ENCODE results near the gene CACNB2.
"Not testable (repeated sequence)": the region's sequence is repeated elsewhere in the genome, so short reads cannot be mapped to it uniquely, and the experiment has no call there.

Gene CACNB2

GRCh38 chr10:18149196-18149800, 9.1 kb downstream of the CACNB2 start:
- no peak for FAIRE-seq

- no peak for FAIRE-seq
These were observed 11.2 kb downstream of the CACNB2 start for GRCh38 chr10:18151356-18151890.

GRCh38 chr10:18153381-18153780, 13.2 kb downstream of the CACNB2 start:
- not testable (repeated sequence) for FAIRE-seq

GRCh38 chr10:18155321-18155720, 15.1 kb downstream of the CACNB2 start:
- FAIRE-seq, result no peak

GRCh38 chr10:18156797-18157196, 16.6 kb downstream of the CACNB2 start:
- not testable (repeated sequence) for FAIRE-seq

- no peak for FAIRE-seq
These were observed 17.7 kb downstream of the CACNB2 start for GRCh38 chr10:18157881-18158280.

- FAIRE-seq, result no peak
These were observed 18.6 kb downstream of the CACNB2 start for GRCh38 chr10:18158773-18159265.

- FAIRE-seq, result no peak
These were observed 19.3 kb downstream of the CACNB2 start for GRCh38 chr10:18159557-18159956.

- no peak for FAIRE-seq
These were observed 21.9 kb downstream of the CACNB2 start for GRCh38 chr10:18162021-18162627.

- FAIRE-seq, result no peak
These were observed 23.9 kb downstream of the CACNB2 start for GRCh38 chr10:18164093-18164492.

GRCh38 chr10:18164748-18165361, 24.6 kb downstream of the CACNB2 start:
- no peak for FAIRE-seq

- FAIRE-seq, result no peak
These were observed 38.7 kb downstream of the CACNB2 start for GRCh38 chr10:18178854-18179483.

- no peak for FAIRE-seq
These were observed 39.7 kb downstream of the CACNB2 start for GRCh38 chr10:18179891-18180290.

GRCh38 chr10:18181382-18181781, 41.2 kb downstream of the CACNB2 start:
- FAIRE-seq, result not testable (repeated sequence)

GRCh38 chr10:18185621-18186020, 45.4 kb downstream of the CACNB2 start:
- no peak for FAIRE-seq

GRCh38 chr10:18190840-18191239, 50.6 kb downstream of the CACNB2 start:
- FAIRE-seq, result no peak

- FAIRE-seq, result no peak
These were observed 54.4 kb downstream of the CACNB2 start for GRCh38 chr10:18194634-18195033.

- no peak for FAIRE-seq
These were observed 55.0 kb downstream of the CACNB2 start for GRCh38 chr10:18195060-18195799.

- FAIRE-seq, result no peak
These were observed 56.8 kb downstream of the CACNB2 start for GRCh38 chr10:18196806-18197550.

GRCh38 chr10:18197706-18198105, 57.5 kb downstream of the CACNB2 start:
- FAIRE-seq, result peak; percentile 94

GRCh38 chr10:18201877-18202276, 61.7 kb downstream of the CACNB2 start:
- FAIRE-seq, result no peak

All from A204.1 (cell line).